ENCODE data around the gene PSMA1.

PSMA1 gene

GRCh38 chr11:14519917-14520746, at the start of gene PSMA1 (continued):
- no peak for TF ChIP-seq BCL11A (tag by site-specific recombination; IDR thresholded peaks at IDR 0.05; ENCODE audit: low read depth)
- TF ChIP-seq ZBTB1 (tag by site-specific recombination; IDR thresholded peaks at IDR 0.05): no peak
- no peak for TF ChIP-seq ZFP3 (tag by site-specific recombination; IDR thresholded peaks at IDR 0.05; ENCODE audit: low read depth)
- TF ChIP-seq KLF1 (tag by site-specific recombination; IDR thresholded peaks at IDR 0.05): no peak
- peak; percentile 35; the same call in 1 of the 2 replicates for TF ChIP-seq ZNF324 (tag by site-specific recombination; IDR thresholded peaks at IDR 0.05)
- no peak for TF ChIP-seq ZNF426 (tag by site-specific recombination; IDR thresholded peaks at IDR 0.05)
- no peak for TF ChIP-seq ZNF521 (tag by site-specific recombination; IDR thresholded peaks at IDR 0.05)
- no peak for TF ChIP-seq ZNF830 (tag by site-specific recombination; IDR thresholded peaks at IDR 0.05; ENCODE audit: low read depth)
- peak; percentile 22; the same call in 1 of the 2 replicates for TF ChIP-seq ZFP69B (tag by site-specific recombination; IDR thresholded peaks at IDR 0.05)
- TF ChIP-seq ZNF548 (tag by site-specific recombination; IDR thresholded peaks at IDR 0.05): no peak
- TF ChIP-seq ZNF202 (tag by site-specific recombination; IDR thresholded peaks at IDR 0.05; ENCODE audit: borderline replicate concordance): no peak
- TF ChIP-seq CTCF (tag by site-specific recombination; IDR thresholded peaks at IDR 0.05): no peak
- TF ChIP-seq ZNF248 (tag by site-specific recombination; IDR thresholded peaks at IDR 0.05): no peak
- TF ChIP-seq MYNN (tag by site-specific recombination; IDR thresholded peaks at IDR 0.05; ENCODE audit: borderline replicate concordance): no peak
- 0 out of 2 replicates have a peak, but pooled peaks have one; percentile 58 for TF ChIP-seq ZNF518A (tag by site-specific recombination; conservative IDR thresholded peaks at IDR 0.05; ENCODE audit: low read depth)
- TF ChIP-seq ZNF585B (tag by site-specific recombination; IDR thresholded peaks at IDR 0.05): no peak
- no peak for TF ChIP-seq ZNF433 (tag by site-specific recombination; IDR thresholded peaks at IDR 0.05; ENCODE audit: low read depth)
- no peak for TF ChIP-seq ZNF175 (tag by site-specific recombination; IDR thresholded peaks at IDR 0.05)
- TF ChIP-seq ZNF239 (tag by site-specific recombination; IDR thresholded peaks at IDR 0.05): no peak
- TF ChIP-seq ZNF18 (tag by site-specific recombination; IDR thresholded peaks at IDR 0.05): no peak
- TF ChIP-seq ZBTB26 (tag by site-specific recombination; optimal IDR thresholded peaks at IDR 0.05): peak; percentile 26
- TF ChIP-seq KLF16 (tag by site-specific recombination; IDR thresholded peaks at IDR 0.05): no peak
- TF ChIP-seq ZNF2 (tag by site-specific recombination; IDR thresholded peaks at IDR 0.05): no peak; the same call in none of the 2 replicates
- TF ChIP-seq SALL2 (tag by site-specific recombination; IDR thresholded peaks at IDR 0.05; ENCODE audit: borderline replicate concordance): no peak
- no peak for TF ChIP-seq ZFP41 (tag by site-specific recombination; IDR thresholded peaks at IDR 0.05; ENCODE audit: borderline replicate concordance)
- TF ChIP-seq ZBTB11 (tag by site-specific recombination; conservative IDR thresholded peaks at IDR 0.05; ENCODE audit: low read depth): peak; percentile 77
- no peak for TF ChIP-seq PRDM1 (tag by site-specific recombination; IDR thresholded peaks at IDR 0.05)
